ENCODE data around the gene MAFG.

MAFG gene

GRCh38 chr17:81869221-81870130 lies 58.1 kb downstream of the MAFG start (continued):
- no peak for TF ChIP-seq ZNF660 (tag by site-specific recombination; IDR thresholded peaks at IDR 0.05)
- TF ChIP-seq ZNF175 (tag by site-specific recombination; IDR thresholded peaks at IDR 0.05) = no peak
- TF ChIP-seq, protein P1, sequence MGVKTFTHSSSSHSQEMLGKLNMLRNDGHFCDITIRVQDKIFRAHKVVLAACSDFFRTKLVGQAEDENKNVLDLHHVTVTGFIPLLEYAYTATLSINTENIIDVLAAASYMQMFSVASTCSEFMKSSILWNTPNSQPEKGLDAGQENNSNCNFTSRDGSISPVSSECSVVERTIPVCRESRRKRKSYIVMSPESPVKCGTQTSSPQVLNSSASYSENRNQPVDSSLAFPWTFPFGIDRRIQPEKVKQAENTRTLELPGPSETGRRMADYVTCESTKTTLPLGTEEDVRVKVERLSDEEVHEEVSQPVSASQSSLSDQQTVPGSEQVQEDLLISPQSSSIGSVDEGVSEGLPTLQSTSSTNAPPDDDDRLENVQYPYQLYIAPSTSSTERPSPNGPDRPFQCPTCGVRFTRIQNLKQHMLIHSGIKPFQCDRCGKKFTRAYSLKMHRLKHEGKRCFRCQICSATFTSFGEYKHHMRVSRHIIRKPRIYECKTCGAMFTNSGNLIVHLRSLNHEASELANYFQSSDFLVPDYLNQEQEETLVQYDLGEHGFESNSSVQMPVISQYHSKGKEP (tag by site-specific recombination; IDR thresholded peaks at IDR 0.05) = no peak
- TF ChIP-seq WT1 (tag by site-specific recombination; IDR thresholded peaks at IDR 0.05) = peak; percentile 53; the same call in 1 of the 2 replicates
- no peak for TF ChIP-seq ZBTB48 (tag by site-specific recombination; IDR thresholded peaks at IDR 0.05)
- TF ChIP-seq ZNF394 (tag by site-specific recombination; IDR thresholded peaks at IDR 0.05; ENCODE audit: borderline replicate concordance) = 0 out of 2 replicates have a peak, but pooled peaks have one; percentile 34
- TF ChIP-seq TCF7L2 (IDR thresholded peaks at IDR 0.05; ENCODE audit: borderline replicate concordance, low read depth, low read length) = no peak
- no peak for TF ChIP-seq HOXC10 (CRISPR knock-in tag; IDR thresholded peaks at IDR 0.05)
- TF ChIP-seq, protein P2, sequence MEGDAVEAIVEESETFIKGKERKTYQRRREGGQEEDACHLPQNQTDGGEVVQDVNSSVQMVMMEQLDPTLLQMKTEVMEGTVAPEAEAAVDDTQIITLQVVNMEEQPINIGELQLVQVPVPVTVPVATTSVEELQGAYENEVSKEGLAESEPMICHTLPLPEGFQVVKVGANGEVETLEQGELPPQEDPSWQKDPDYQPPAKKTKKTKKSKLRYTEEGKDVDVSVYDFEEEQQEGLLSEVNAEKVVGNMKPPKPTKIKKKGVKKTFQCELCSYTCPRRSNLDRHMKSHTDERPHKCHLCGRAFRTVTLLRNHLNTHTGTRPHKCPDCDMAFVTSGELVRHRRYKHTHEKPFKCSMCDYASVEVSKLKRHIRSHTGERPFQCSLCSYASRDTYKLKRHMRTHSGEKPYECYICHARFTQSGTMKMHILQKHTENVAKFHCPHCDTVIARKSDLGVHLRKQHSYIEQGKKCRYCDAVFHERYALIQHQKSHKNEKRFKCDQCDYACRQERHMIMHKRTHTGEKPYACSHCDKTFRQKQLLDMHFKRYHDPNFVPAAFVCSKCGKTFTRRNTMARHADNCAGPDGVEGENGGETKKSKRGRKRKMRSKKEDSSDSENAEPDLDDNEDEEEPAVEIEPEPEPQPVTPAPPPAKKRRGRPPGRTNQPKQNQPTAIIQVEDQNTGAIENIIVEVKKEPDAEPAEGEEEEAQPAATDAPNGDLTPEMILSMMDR (tag by site-specific recombination; IDR thresholded peaks at IDR 0.05) = peak; percentile 93
- no peak for TF ChIP-seq ZNF140 (tag by site-specific recombination; IDR thresholded peaks at IDR 0.05)
- TF ChIP-seq ZNF76 (tag by site-specific recombination; IDR thresholded peaks at IDR 0.05; ENCODE audit: borderline replicate concordance, low read depth) = peak; percentile 43; the same call in 1 of the 2 replicates
- TF ChIP-seq BCL11B (tag by site-specific recombination; IDR thresholded peaks at IDR 0.05; ENCODE audit: low read depth) = peak; percentile 95
- TF ChIP-seq GLIS1 (tag by site-specific recombination; IDR thresholded peaks at IDR 0.05) = peak; percentile 97
- peak; percentile 57; the same call in 1 of the 2 replicates for TF ChIP-seq ZBTB17 (tag by site-specific recombination; IDR thresholded peaks at IDR 0.05)
- TF ChIP-seq, protein P3, sequence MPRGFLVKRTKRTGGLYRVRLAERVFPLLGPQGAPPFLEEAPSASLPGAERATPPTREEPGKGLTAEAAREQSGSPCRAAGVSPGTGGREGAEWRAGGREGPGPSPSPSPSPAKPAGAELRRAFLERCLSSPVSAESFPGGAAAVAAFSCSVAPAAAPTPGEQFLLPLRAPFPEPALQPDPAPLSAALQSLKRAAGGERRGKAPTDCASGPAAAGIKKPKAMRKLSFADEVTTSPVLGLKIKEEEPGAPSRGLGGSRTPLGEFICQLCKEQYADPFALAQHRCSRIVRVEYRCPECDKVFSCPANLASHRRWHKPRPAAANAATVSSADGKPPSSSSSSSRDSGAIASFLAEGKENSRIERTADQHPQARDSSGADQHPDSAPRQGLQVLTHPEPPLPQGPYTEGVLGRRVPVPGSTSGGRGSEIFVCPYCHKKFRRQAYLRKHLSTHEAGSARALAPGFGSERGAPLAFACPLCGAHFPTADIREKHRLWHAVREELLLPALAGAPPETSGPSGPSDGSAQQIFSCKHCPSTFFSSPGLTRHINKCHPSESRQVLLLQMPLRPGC (tag by site-specific recombination; IDR thresholded peaks at IDR 0.05) = peak; percentile 30
- TF ChIP-seq SCRT1 (tag by site-specific recombination; IDR thresholded peaks at IDR 0.05; ENCODE audit: borderline replicate concordance) = peak; percentile 90
- TF ChIP-seq PATZ1 (tag by site-specific recombination; IDR thresholded peaks at IDR 0.05) = peak; percentile 53
- TF ChIP-seq YY1 (tag by site-specific recombination; IDR thresholded peaks at IDR 0.05) = peak; percentile 22; the same call in 1 of the 2 replicates
- peak; percentile 86 for TF ChIP-seq ZSCAN30 (tag by site-specific recombination; IDR thresholded peaks at IDR 0.05)
- TF ChIP-seq, protein P4, sequence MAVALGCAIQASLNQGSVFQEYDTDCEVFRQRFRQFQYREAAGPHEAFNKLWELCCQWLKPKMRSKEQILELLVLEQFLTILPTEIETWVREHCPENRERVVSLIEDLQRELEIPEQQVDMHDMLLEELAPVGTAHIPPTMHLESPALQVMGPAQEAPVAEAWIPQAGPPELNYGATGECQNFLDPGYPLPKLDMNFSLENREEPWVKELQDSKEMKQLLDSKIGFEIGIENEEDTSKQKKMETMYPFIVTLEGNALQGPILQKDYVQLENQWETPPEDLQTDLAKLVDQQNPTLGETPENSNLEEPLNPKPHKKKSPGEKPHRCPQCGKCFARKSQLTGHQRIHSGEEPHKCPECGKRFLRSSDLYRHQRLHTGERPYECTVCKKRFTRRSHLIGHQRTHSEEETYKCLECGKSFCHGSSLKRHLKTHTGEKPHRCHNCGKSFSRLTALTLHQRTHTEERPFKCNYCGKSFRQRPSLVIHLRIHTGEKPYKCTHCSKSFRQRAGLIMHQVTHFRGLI (tag by site-specific recombination; IDR thresholded peaks at IDR 0.05) = no peak
- TF ChIP-seq, protein P5, sequence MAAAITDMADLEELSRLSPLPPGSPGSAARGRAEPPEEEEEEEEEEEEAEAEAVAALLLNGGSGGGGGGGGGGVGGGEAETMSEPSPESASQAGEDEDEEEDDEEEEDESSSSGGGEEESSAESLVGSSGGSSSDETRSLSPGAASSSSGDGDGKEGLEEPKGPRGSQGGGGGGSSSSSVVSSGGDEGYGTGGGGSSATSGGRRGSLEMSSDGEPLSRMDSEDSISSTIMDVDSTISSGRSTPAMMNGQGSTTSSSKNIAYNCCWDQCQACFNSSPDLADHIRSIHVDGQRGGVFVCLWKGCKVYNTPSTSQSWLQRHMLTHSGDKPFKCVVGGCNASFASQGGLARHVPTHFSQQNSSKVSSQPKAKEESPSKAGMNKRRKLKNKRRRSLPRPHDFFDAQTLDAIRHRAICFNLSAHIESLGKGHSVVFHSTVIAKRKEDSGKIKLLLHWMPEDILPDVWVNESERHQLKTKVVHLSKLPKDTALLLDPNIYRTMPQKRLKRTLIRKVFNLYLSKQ (tag by site-specific recombination; IDR thresholded peaks at IDR 0.05; ENCODE audit: borderline replicate concordance) = no peak
- TF ChIP-seq, protein P6, sequence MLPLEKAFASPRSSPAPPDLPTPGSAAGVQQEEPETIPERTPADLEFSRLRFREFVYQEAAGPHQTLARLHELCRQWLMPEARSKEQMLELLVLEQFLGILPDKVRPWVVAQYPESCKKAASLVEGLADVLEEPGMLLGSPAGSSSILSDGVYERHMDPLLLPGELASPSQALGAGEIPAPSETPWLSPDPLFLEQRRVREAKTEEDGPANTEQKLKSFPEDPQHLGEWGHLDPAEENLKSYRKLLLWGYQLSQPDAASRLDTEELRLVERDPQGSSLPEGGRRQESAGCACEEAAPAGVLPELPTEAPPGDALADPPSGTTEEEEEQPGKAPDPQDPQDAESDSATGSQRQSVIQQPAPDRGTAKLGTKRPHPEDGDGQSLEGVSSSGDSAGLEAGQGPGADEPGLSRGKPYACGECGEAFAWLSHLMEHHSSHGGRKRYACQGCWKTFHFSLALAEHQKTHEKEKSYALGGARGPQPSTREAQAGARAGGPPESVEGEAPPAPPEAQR (tag by site-specific recombination; IDR thresholded peaks at IDR 0.05) = no peak
- TF ChIP-seq ZNF707 (tag by site-specific recombination; IDR thresholded peaks at IDR 0.05) = no peak
- TF ChIP-seq ZNF501 (tag by site-specific recombination; IDR thresholded peaks at IDR 0.05) = no peak
- TF ChIP-seq ZNF324 (tag by site-specific recombination; IDR thresholded peaks at IDR 0.05) = 0 out of 2 replicates have a peak, but pooled peaks have one; percentile 29
- TF ChIP-seq SALL2 (tag by site-specific recombination; IDR thresholded peaks at IDR 0.05; ENCODE audit: borderline replicate concordance) = no peak
- TF ChIP-seq ZNF174 (tag by site-specific recombination; IDR thresholded peaks at IDR 0.05) = no peak
